ENCODE data around the gene NOP14.

DNA sequence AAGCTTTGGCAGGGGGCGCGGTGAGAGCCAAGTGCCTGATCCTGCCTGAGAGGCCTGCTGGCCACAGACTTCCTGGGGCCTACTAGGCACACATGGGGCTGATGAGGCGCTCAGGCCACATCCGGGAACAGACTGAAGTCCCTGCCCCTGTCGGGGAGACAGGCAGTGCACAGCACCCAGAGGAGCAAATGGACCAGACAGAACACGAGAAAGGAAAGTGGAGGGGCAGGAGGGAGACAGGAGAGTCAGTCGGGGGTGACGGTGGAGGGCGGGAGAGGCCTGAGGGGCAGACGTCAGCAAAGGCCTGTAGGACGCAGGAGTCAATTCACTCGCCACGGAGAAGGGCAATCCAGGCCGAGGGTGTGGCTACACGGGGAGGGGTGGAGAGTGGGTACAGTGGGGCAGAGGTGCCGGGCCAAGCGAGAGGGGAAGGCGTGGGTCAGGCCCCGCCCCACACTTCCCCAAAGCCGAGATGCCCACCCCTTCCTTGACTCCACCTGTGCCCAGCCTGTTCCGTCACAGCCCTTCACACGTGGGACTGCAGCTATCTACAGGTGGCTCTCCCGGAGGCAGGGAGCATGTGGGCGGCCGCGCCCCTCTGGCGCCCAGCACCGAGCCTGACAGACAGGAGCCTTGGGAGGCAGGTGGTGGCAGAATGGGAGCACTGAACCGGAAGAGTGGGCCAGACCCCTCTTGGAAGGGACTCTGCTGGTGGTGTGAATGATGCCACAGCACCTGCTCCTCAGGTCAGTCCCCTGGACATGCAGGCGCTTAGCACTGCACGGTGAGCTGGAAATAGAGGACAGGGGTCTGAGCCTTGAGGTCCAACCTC, 20.5 kb downstream of the NOP14 start:
- no peak for TF ChIP-seq CTCF (IDR thresholded peaks at IDR 0.05)
- no peak for TF ChIP-seq POLR2AphosphoS5 (IDR thresholded peaks at IDR 0.05)
